Stomach (tissue), 4 donors: ENCODE data around the gene TRIM26.

ENCODE experiments used
- CTCF ChIP-seq, 7 experiments: fragments of 450-650 bp in 4 of 7; fragments of 200-600 bp in 3 of 7; sonication (generic) in 3 of 7; IDR thresholded peaks; one replicate each; pipeline ENCODE4 v1.5.1; 2016 to 2019; ENCODE audit warnings: antibody characterized with exemption in 7 of 7, control low read depth in 2 of 7, mild to moderate bottlenecking in 1 of 7
- EP300 ChIP-seq: sonication (generic); formaldehyde crosslinking; IDR thresholded peaks from one replicate; pipeline ENCODE4 v1.6.1; 2017; ENCODE audit warnings: antibody characterized with exemption
- POLR2A ChIP-seq, 4 donors: fragments of 450-650 bp; IDR thresholded peaks; one replicate each; pipeline ENCODE4 v1.6.1; 2016; ENCODE audit warnings: antibody characterized with exemption in 4 of 4, control low read depth in 2 of 4, mild to moderate bottlenecking in 1 of 4, moderate library complexity in 1 of 4
- POLR2AphosphoS5 ChIP-seq, 3 donors: sonication (generic); formaldehyde crosslinking; IDR thresholded peaks; one replicate each; pipeline ENCODE4 v1.6.1; 2016; ENCODE audit warnings: antibody characterized with exemption in 3 of 3

GRCh38 chr6:30185846-30186484 is 27.2 kb downstream of the TRIM26 start:
- TF ChIP-seq EP300 = no peak
- no peak for TF ChIP-seq CTCF (IDR thresholded peaks at IDR 0.05)
- TF ChIP-seq POLR2A (IDR thresholded peaks at IDR 0.05) = no peak
- TF ChIP-seq POLR2AphosphoS5 (IDR thresholded peaks at IDR 0.05) = no peak
